ENCODE measurements around the gene GABRG3. TPM values are rescaled to one million over a fixed set of nuclear protein-coding genes. Genes with fewer than 3 reads are reported as not detected.

The GABRG3 gene
- total and polyA plus RNA-seq, 2 experiments from 2014 or later, result 0.15 to 0.43 TPM

- peaks cover 53% of the 10 kb centered on the region for H3K27me3 ChIP-seq
- no peak overlapping the region for H2AFZ ChIP-seq
- no peaks in the 10 kb centered on the region for H3K9me2 ChIP-seq (replicated peaks; ENCODE audit: insufficient read depth)
- no peak overlapping the region for H3K27ac ChIP-seq
- no peaks in the 10 kb centered on the region for H3K79me2 ChIP-seq
- H3K4me2 ChIP-seq, result no peak overlapping the region
- H4K20me1 ChIP-seq (ENCODE audit: insufficient read depth, poor library complexity, severe bottlenecking), result no peaks in the 10 kb centered on the region
- H3K4me1 ChIP-seq (ENCODE audit: insufficient read depth), result no peaks in the 10 kb centered on the region
- no peaks in the 10 kb centered on the region for H3K9me3 ChIP-seq (ENCODE audit: low read depth)
- TF ChIP-seq EZH2 (IDR thresholded peaks at IDR 0.05; ENCODE audit: borderline replicate concordance), result no peak
- TF ChIP-seq EZH2phosphoT487 (IDR thresholded peaks at IDR 0.05; ENCODE audit: low read depth, severe bottlenecking, unreplicated experiment), result no peak
- TF ChIP-seq CTCF (IDR thresholded peaks at IDR 0.05; ENCODE audit: poor library complexity), result no peak
- no peaks in the 10 kb centered on the region for H3K36me3 ChIP-seq (replicated peaks; ENCODE audit: insufficient read depth, low read depth)
- 53% methylated on average over 2 of the region's 2 CpGs for WGBS (ENCODE audit: low lambda C conversion rate, missing lambda C conversion rate)
- no peak for DNase-seq (ENCODE audit: low spot score)
- H3K4me3 ChIP-seq, result no peak overlapping the region
Measured at GRCh38 chr15:26972636-26973035, 1.7 kb downstream of the GABRG3 start.

- Histone ChIP-seq H3K4me2 (no peak overlapping the region), H4K20me1 (ENCODE audit: insufficient read depth, poor library complexity, severe bottlenecking) (no peaks in the 10 kb centered on the region), H3K27ac (no peak overlapping the region), H2AFZ (no peak overlapping the region), H3K4me3 (no peak overlapping the region), H3K36me3 (replicated peaks; ENCODE audit: insufficient read depth, low read depth) (no peaks in the 10 kb centered on the region), H3K9me2 (replicated peaks; ENCODE audit: insufficient read depth) (no peaks in the 10 kb centered on the region), H3K79me2 (no peaks in the 10 kb centered on the region), H3K27me3 (peaks cover 43% of the 10 kb centered on the region), H3K9me3 (ENCODE audit: low read depth) (no peaks in the 10 kb centered on the region), H3K4me1 (ENCODE audit: insufficient read depth) (no peaks in the 10 kb centered on the region)
- no peak for TF ChIP-seq EZH2 (IDR thresholded peaks at IDR 0.05; ENCODE audit: borderline replicate concordance)
- peak; percentile 66 for TF ChIP-seq CTCF (IDR thresholded peaks at IDR 0.05; ENCODE audit: poor library complexity)
- no peak for TF ChIP-seq EZH2phosphoT487 (IDR thresholded peaks at IDR 0.05; ENCODE audit: low read depth, severe bottlenecking, unreplicated experiment)
- DNase-seq (ENCODE audit: low spot score), result peak; percentile 57
- 40% methylated on average over 8 of the region's 9 CpGs for WGBS (ENCODE audit: low lambda C conversion rate, missing lambda C conversion rate)
Measured at GRCh38 chr15:26974120-26974780, 3.3 kb downstream of the GABRG3 start.

- no peak overlapping the region for H3K4me3 ChIP-seq
- H3K27ac ChIP-seq, result no peak overlapping the region
- H3K9me3 ChIP-seq (ENCODE audit: low read depth), result no peaks in the 10 kb centered on the region
- H3K9me2 ChIP-seq (replicated peaks; ENCODE audit: insufficient read depth), result no peaks in the 10 kb centered on the region
- H3K79me2 ChIP-seq, result no peaks in the 10 kb centered on the region
- H3K4me1 ChIP-seq (ENCODE audit: insufficient read depth), result no peaks in the 10 kb centered on the region
- no peak for DNase-seq (ENCODE audit: low spot score)
- no peaks in the 10 kb centered on the region for H3K36me3 ChIP-seq (replicated peaks; ENCODE audit: insufficient read depth, low read depth)
- no peak for TF ChIP-seq EZH2phosphoT487 (IDR thresholded peaks at IDR 0.05; ENCODE audit: low read depth, severe bottlenecking, unreplicated experiment)
- TF ChIP-seq EZH2 (IDR thresholded peaks at IDR 0.05; ENCODE audit: borderline replicate concordance), result no peak
- TF ChIP-seq CTCF (IDR thresholded peaks at IDR 0.05; ENCODE audit: poor library complexity), result no peak
- H2AFZ ChIP-seq, result no peak overlapping the region
- no peak overlapping the region for H3K4me2 ChIP-seq
- H4K20me1 ChIP-seq (ENCODE audit: insufficient read depth, poor library complexity, severe bottlenecking), result no peaks in the 10 kb centered on the region
- no peaks in the 10 kb centered on the region for H3K27me3 ChIP-seq
- WGBS (ENCODE audit: low lambda C conversion rate, missing lambda C conversion rate), result 92% methylated on average over 4 of the region's 4 CpGs
Measured at GRCh38 chr15:26981492-26981891, 10.5 kb downstream of the GABRG3 start.
